Measurements from ENCODE around the gene IL1B. TPM values are rescaled to one million over a fixed set of nuclear protein-coding genes. Genes with fewer than 3 reads are reported as not detected.

Gene IL1B
- total RNA-seq, 2 experiments from 2014 or later, result 3.8 to 5.6 TPM

DNA sequence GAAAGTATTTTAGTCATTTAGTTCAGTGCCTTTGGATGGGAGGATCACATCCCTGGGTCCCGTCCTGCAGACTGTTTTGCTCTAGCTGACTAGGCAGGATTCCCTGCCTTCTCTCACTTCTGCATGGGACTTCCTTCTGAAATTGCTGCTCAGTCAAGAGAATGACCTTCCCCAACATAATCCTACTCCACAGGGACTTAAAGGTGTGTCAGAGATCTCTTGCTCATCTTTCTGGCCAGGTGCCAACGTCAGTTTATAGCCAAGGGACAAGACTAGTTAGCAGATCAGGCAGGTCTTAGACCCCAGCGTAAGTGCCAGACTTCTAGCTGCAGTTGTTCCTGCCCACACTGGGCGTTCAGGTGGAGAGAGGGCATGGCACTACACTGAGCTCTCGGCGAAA is 9.5 kb upstream of the IL1B start:
- H3K4me3 Mint-ChIP-seq, result no peak overlapping the region
- H3K27ac Mint-ChIP-seq, result no peak overlapping the region
- CTCF ChIA-PET, result interaction anchor here (0.7 kb wide), 1 partner anchor 9 kb away, joined by 3 read pairs; no protein-coding TSS in a partner anchor
- Histone ChIP-seq H3K4me1 (ENCODE audit: insufficient read depth, low read length) (no peaks in the 10 kb centered on the region), H3K27me3 (ENCODE audit: control insufficient read depth in 1 of 2, insufficient read depth in 2 of 2, low read length in 2 of 2) (peaks cover 0 to 3% of the 10 kb centered on the region in 2 experiments), H3K4me3 (ENCODE audit: low read length) (no peak overlapping the region), H3K9me3 (ENCODE audit: control insufficient read depth in 1 of 2, insufficient read depth in 1 of 2, low read length in 2 of 2) (no peaks in the 10 kb centered on the region), H3K27ac (ENCODE audit: low read depth in 1 of 2, low read length in 2 of 2) (no peak overlapping the region), H3K36me3 (ENCODE audit: insufficient read depth, low read length) (no peaks in the 10 kb centered on the region)
- intact Hi-C loops (cut with DNase I, micrococcal nuclease), result no loop called here
- no peaks in the 10 kb centered on the region for H3K36me3 Mint-ChIP-seq (ENCODE audit: low read depth)
- DNase-seq, result no peak
- no peaks in the 10 kb centered on the region for H3K9me3 Mint-ChIP-seq
- H3K27me3 Mint-ChIP-seq, result peaks cover 37% of the 10 kb centered on the region
- no peaks in the 10 kb centered on the region for H3K4me1 Mint-ChIP-seq (ENCODE audit: low read depth)
- POLR2A ChIA-PET, result no interaction called here
- no peak for ATAC-seq (ENCODE audit: poor library complexity)
- TF ChIP-seq, protein P1, sequence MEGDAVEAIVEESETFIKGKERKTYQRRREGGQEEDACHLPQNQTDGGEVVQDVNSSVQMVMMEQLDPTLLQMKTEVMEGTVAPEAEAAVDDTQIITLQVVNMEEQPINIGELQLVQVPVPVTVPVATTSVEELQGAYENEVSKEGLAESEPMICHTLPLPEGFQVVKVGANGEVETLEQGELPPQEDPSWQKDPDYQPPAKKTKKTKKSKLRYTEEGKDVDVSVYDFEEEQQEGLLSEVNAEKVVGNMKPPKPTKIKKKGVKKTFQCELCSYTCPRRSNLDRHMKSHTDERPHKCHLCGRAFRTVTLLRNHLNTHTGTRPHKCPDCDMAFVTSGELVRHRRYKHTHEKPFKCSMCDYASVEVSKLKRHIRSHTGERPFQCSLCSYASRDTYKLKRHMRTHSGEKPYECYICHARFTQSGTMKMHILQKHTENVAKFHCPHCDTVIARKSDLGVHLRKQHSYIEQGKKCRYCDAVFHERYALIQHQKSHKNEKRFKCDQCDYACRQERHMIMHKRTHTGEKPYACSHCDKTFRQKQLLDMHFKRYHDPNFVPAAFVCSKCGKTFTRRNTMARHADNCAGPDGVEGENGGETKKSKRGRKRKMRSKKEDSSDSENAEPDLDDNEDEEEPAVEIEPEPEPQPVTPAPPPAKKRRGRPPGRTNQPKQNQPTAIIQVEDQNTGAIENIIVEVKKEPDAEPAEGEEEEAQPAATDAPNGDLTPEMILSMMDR (IDR thresholded peaks at IDR 0.05), result no peak

DNA sequence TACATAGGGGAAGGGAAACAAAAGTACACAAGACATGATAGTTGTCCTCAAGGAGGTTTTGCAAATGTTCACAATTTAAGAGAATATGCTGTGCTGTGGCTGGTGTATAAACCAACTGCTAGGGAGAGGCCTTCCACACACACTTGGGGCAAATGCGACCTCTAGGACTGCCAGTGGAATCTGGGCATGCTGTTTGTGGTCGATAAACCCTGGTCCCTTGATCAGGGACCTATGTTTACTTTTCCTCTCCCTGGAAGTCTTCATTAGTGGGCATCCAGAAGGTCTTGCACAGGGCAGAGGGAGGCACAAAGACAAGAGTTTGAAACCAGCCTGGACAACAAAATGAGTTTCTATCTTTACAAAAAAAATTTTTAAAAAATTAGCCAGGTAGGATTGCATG is 7.3 kb upstream of the IL1B start:
- H3K4me3 Mint-ChIP-seq, result no peak overlapping the region
- no peaks in the 10 kb centered on the region for H3K4me1 ChIP-seq (ENCODE audit: insufficient read depth, low read length)
- POLR2A ChIA-PET, result no interaction called here
- no peaks in the 10 kb centered on the region for H3K36me3 Mint-ChIP-seq (ENCODE audit: low read depth)
- CTCF ChIA-PET, result no interaction called here
- intact Hi-C loops (cut with DNase I, micrococcal nuclease), result no loop called here
- TF ChIP-seq, protein P1 (IDR thresholded peaks at IDR 0.05), result no peak
- no peak for DNase-seq
- H3K4me3 ChIP-seq (ENCODE audit: low read length), result no peak overlapping the region
- no peaks in the 10 kb centered on the region for H3K9me3 Mint-ChIP-seq
- H3K27ac Mint-ChIP-seq, result no peak overlapping the region
- H3K27me3 Mint-ChIP-seq, result peaks cover 47% of the 10 kb centered on the region
- ATAC-seq (ENCODE audit: poor library complexity), result no peak
- no peak overlapping the region for H3K27ac ChIP-seq (ENCODE audit: low read depth in 1 of 2, low read length in 2 of 2)
- H3K9me3 ChIP-seq (ENCODE audit: control insufficient read depth in 1 of 2, insufficient read depth in 1 of 2, low read length in 2 of 2), result no peaks in the 10 kb centered on the region
- H3K4me1 Mint-ChIP-seq (ENCODE audit: low read depth), result no peaks in the 10 kb centered on the region
- peaks cover 0 to 3% of the 10 kb centered on the region in 2 experiments for H3K27me3 ChIP-seq (ENCODE audit: control insufficient read depth in 1 of 2, insufficient read depth in 2 of 2, low read length in 2 of 2)
- no peaks in the 10 kb centered on the region for H3K36me3 ChIP-seq (ENCODE audit: insufficient read depth, low read length)

DNA sequence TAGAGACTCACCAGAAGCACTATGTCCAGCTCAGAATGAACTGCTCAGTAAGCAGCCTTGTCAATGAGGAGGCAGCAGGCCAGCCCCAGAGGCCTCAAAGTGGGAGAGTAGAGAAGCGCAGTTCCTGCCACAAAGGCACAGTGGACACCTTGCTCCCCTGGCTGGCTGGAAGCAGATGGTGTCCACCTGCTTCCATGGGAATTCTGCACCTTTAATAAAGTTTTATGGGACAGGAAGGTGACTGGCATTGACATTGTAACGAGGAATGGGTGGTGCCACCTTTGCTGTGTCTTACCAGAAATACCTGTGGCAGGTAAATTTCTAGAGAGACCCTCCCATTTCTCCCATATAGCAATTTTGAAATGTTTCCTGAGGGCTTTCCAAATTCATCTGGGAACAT is 6.7 kb upstream of the IL1B start:
- no peaks in the 10 kb centered on the region for H3K36me3 Mint-ChIP-seq (ENCODE audit: low read depth)
- H3K27ac Mint-ChIP-seq, result no peak overlapping the region
- Histone ChIP-seq H3K9me3 (ENCODE audit: control insufficient read depth in 1 of 2, insufficient read depth in 1 of 2, low read length in 2 of 2) (no peaks in the 10 kb centered on the region), H3K27ac (ENCODE audit: low read depth in 1 of 2, low read length in 2 of 2) (no peak overlapping the region), H3K27me3 (ENCODE audit: control insufficient read depth in 1 of 2, insufficient read depth in 2 of 2, low read length in 2 of 2) (peaks cover 0 to 3% of the 10 kb centered on the region in 2 experiments), H3K4me1 (ENCODE audit: insufficient read depth, low read length) (no peaks in the 10 kb centered on the region), H3K36me3 (ENCODE audit: insufficient read depth, low read length) (no peaks in the 10 kb centered on the region), H3K4me3 (ENCODE audit: low read length) (no peak overlapping the region)
- ChIA-PET CTCF (no interaction called here), POLR2A (no interaction called here)
- TF ChIP-seq, protein P1 (IDR thresholded peaks at IDR 0.05), result no peak
- no peaks in the 10 kb centered on the region for H3K4me1 Mint-ChIP-seq (ENCODE audit: low read depth)
- DNase-seq (no peak), ATAC-seq (ENCODE audit: poor library complexity) (no peak)
- H3K9me3 Mint-ChIP-seq, result no peaks in the 10 kb centered on the region
- H3K27me3 Mint-ChIP-seq, result peaks cover 43% of the 10 kb centered on the region
- no peak overlapping the region for H3K4me3 Mint-ChIP-seq
- intact Hi-C loops (cut with DNase I, micrococcal nuclease), result no loop called here
